Motor neuron (in vitro differentiated cells): Measurements from ENCODE around the gene SPIRE1. TPM values are rescaled to one million over a fixed set of nuclear protein-coding genes. Genes with fewer than 3 reads are reported as not detected.
A peak's percentile ranks its signal among the peaks of the same experiment; 100 is the strongest.

Experiments
- ATAC-seq, 8 experiments: fragments of 200-7000 bp; cut with Tn5 transposase; replicated peaks in 6 of 8; 2 replicates each; pipeline ENCODE4 v1.8.0; 2021; ENCODE audit warnings: mild to moderate bottlenecking in 8 of 8, moderate library complexity in 8 of 8
- H3K27ac ChIP-seq, 2 donors: fragments of 250-450 bp; sonication (Bioruptor Pico); 2 replicates each; pipeline ENCODE4 v1.9.0; 2021; ENCODE audit warnings: antibody characterized with exemption in 2 of 2, mild to moderate bottlenecking in 2 of 2, moderate library complexity in 1 of 2
- H3K4me1 ChIP-seq, 2 donors: fragments of 250-450 bp; sonication (Bioruptor Pico); replicated peaks in 1 of 2; 2 replicates each; pipeline ENCODE4 v1.6.1; 2021; ENCODE audit warnings: antibody characterized with exemption in 2 of 2, mild to moderate bottlenecking in 2 of 2, moderate library complexity in 1 of 2
- H3K4me3 ChIP-seq, 5 donors: fragments of 250-450 bp; sonication (Bioruptor Pico); 2 replicates each; pipeline ENCODE4 v1.9.0; 2021; ENCODE audit warnings: antibody characterized with exemption in 5 of 5, mild to moderate bottlenecking in 5 of 5, moderate library complexity in 4 of 5
- WGBS, 10 experiments: fragments of 450-650 bp; shearing (Covaris generic); methylation state at CpG; one replicate each; pipeline ENCODE4 v1.0.0; 2022; 5-methylcytosine and 5-hydroxymethylcytosine counted together
- in situ Hi-C, 9 experiments: fragments of 400-800 bp; cut with MboI; loops; one replicate each; pipeline ENCODE4 v1.15.0; 2021; ENCODE audit warnings: low sequenced_read_pairs in 9 of 9, low pct_unique_long_range_greater_than_20kb in 2 of 9; ENCODE audit not compliant: unreplicated experiment in 9 of 9
- total RNA-seq, 8 experiments: library from RNA; unstranded; fragments of 300-600 nt; gene quantifications; 2 replicates each; pipeline versions ENCODE4 v1.2.3 to v1.2.4, GENCODE V29; 2022

SPIRE1 gene
- total RNA-seq, 8 experiments from 2014 or later: 10.2 to 46.3 (median 21.0) TPM

DNA sequence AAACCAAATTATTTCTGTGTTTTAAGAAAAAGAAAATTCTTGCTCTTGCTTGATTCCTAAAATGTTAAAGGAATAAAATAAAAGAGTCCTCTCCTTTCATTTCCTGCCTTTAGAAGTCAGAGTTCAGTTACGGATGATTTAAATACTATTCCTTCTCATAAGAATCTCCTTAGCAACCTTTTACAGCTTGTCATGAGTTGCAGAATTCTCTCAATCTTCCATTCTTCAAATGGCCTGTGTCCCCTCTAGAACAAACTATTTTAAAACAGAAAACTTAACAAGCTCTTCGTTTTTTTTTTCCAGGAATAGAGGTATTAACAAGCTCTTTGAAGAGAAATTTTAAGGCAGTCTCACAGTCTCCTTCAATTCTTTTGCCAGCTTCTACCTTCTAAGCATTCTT is 42.2 kb downstream of the SPIRE1 start:
- peak in 2 of 8 experiments; percentile 50 to 78 for ATAC-seq
- 4 to 72% (median 39%) methylated on average over 2 of the region's 2 CpGs; no CpG with 5 or more reads in 1 of the 10 experiments for WGBS, 10 experiments
- no peak overlapping the region for H3K4me3 ChIP-seq
- H3K27ac ChIP-seq: peak overlapping the region in 1 of 2 donors; percentile 73
- peaks cover 3 to 9% of the 10 kb centered on the region in 2 donors for H3K4me1 ChIP-seq
- in situ Hi-C loops: no loop called here

DNA sequence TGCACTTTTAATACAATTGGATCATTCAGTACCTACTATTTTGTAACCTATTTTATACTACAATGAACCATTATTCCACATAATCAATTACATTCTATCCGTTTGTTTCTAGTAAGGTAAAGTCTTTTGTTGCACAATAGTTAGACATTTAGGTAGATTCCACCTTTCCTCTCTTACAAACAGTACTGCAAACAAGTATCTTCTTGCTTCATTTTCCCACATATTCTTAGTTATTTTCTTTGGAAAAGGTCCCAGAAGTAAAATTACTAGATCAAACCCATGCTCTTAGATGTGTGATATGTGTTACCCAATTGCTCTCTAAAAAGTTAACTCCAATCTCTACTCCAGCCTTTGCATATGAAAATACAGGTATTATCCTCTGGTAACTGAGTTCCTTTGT is 49.6 kb downstream of the SPIRE1 start:
- no peaks in the 10 kb centered on the region for H3K4me1 ChIP-seq
- H3K27ac ChIP-seq: no peak overlapping the region
- 55 to 100% (median 92%) methylated on average over 1 of the region's 1 CpG; no CpG with 5 or more reads in 1 of the 10 experiments for WGBS, 10 experiments
- no peak for ATAC-seq
- no peak overlapping the region for H3K4me3 ChIP-seq
- in situ Hi-C loops: no loop called here

DNA sequence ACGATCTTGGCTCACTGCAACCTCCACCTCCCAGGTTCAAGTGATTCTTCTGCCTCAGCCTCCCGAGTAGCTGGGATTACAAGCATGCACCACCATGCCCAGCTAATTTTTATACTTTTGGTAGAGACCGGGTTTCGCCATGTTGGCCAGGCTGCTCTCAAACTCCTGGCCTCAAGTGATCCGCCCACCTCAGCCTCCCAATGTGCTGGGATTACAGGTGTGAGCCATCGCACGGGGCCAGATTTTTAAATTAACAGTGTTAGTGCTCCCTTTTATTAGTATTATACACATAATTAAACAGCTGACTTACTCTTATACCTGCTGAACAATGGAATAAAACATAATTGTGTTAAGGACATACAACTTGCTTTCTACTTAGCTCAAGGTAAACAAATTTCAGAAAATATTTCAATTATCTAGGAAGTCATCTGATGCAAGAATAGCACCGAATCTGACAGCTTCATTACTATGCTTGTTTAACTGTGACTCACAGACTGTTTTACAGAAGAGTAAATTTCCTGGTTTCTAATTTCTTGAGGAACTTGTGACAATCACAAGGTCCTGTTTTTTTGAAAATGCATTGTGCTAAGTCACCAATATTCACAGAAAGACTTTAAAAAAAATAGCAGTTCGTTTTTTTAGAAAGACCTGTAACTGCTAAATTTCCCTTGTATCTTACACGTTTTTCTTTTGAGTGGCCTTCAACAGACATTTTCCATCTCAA is 51.2 kb downstream of the SPIRE1 start:
- in situ Hi-C loops: no loop called here
- 13 to 84% (median 60%) methylated on average over 2 to 9 of the region's 10 CpGs for WGBS, 10 experiments
- Histone ChIP-seq H3K4me3 (no peak overlapping the region), H3K4me1 (no peaks in the 10 kb centered on the region), H3K27ac (no peak overlapping the region)
- peak; percentile 26 to 91 (median 76) for ATAC-seq

DNA sequence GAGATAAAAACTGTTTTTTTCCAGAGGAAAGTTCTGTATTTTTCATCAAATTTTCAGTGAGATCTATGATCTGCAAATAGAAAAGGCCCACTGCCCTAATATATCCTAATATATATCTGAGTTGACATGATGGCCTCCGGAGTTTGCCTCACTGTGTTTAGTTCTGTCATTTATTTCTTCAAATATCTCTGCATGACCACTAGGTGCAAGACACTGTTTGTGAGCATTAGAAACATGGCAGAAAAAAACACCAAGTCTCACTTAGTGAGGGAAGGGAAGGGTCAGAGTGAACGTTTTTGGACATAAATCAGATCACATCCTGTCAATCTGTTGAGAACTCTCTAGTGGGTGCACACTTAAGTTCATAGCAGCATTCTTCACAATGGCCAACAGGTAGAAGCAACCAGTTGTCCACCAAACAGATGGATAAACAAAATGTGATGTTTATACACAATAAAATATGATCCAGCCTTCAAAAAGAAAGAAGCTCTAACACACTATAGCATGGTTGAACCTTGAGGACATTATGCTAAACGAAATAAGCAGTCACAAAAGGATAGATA is 53.4 kb downstream of the SPIRE1 start:
- Histone ChIP-seq H3K4me1 (no peaks in the 10 kb centered on the region), H3K27ac (no peak overlapping the region), H3K4me3 (no peak overlapping the region)
- in situ Hi-C loops: no loop called here
- no peak for ATAC-seq
- WGBS, 10 experiments: 20 to 100% (median 69%) methylated on average over 1 to 3 of the region's 3 CpGs

DNA sequence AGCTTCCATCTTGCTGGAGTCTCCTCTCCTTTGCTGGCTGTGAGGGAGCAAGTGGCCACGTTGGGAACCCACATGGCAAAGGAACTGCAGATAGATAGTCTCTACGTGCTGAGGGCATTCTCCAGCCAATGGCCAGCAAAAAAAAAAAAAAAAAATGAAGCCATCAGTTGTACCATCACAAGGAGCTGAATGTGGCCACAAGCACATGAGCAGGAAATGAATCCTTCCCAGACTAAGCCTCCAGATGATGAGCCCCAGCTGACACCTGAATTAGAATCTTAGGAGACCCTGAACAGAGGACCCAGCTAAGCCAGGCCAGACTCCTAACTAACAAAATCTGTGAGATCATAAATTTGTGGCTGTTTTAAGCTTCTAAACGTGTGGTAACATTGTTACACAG is 57.9 kb downstream of the SPIRE1 start:
- Histone ChIP-seq H3K4me1 (peaks cover 0 to 10% of the 10 kb centered on the region in 2 donors), H3K27ac (no peak overlapping the region), H3K4me3 (no peak overlapping the region)
- 43 to 100% (median 74%) methylated on average over 1 to 3 of the region's 3 CpGs; no CpG with 5 or more reads in 2 of the 10 experiments for WGBS, 10 experiments
- in situ Hi-C loops: no loop called here
- ATAC-seq: no peak

DNA sequence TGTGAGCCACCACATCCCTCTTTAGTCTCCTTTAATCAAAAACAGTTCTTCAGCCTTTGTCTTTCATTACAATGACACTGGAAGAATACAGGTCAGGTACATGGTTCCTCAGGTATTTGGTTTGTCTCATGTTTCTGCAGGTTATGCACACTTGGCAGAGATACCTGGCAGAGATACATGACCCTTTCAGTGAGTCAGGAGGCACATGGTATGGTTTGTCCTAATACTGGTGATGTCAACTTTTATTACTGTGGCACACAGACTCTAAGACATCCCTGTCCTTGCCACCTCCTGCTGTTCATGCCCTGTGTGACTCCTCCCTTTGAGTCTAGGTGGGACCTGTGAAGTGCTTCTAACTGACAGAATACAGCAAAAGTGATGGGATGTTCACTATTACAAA is 58.4 kb downstream of the SPIRE1 start:
- no peak for ATAC-seq
- no peak overlapping the region for H3K27ac ChIP-seq
- in situ Hi-C loops: no loop called here

DNA sequence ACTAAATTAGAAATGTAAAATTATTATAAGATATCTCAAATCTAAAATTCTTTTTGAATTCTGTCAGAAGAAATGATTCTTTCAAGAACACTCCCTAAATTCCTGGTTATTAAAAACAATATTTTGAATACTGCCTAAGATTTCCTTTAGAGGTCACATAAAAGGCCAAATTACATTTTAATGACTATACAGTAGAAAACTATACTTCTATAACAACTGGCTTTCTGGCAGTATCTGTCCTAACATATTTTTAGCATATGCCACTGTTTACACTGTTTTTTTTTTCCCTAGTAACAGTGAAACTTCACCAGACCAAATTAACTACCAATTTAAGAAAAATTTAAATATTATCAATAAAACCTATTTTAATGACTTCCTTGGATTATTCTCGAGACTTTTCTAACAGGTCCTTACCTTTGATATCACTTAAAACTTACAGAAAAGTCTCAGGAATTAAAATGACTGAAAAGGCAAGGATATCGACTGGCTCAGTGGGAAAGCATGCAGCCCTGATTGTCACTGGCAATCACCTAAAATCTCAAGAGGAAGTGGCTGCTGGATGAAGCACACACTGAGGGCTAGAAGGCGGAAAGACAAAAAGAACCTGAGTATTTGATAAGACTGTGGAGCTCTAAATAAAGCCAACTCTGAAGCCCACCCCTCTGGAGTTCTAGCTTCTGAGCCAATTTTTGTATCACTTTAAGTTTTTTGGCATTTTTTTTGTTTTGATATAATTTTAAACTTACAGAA is 59.6 kb downstream of the SPIRE1 start:
- 14 to 100% (median 73%) methylated on average over 1 to 3 of the region's 3 CpGs for WGBS, 10 experiments
- Histone ChIP-seq H3K4me1 (peaks cover 0 to 10% of the 10 kb centered on the region in 2 donors), H3K27ac (no peak overlapping the region), H3K4me3 (no peak overlapping the region)
- peak in 1 of 8 experiments; percentile 21 for ATAC-seq
- in situ Hi-C loops: no loop called here

More for the DNA sequence above, 58.4 kb downstream of the SPIRE1 start:
- Histone ChIP-seq H3K4me3 (no peak overlapping the region), H3K4me1 (peaks cover 0 to 10% of the 10 kb centered on the region in 2 donors)

DNA sequence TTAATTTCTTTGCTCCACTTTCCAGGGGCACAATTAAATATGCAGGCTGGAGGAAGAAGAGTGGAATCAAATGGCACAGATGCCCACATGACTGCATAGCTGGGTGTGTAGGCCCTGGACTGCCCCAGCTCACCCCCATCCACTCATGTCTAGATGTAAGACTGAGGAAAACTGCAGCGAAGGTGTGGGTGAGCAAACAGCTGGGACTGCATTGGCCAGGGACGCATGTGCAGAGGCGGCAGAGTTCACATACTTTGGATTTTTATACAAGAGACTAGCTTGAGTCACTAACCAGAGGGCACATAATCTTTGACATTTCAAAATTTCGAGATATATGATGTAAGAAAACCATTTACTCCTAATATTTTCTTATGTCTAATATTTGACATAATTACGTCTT is 60.1 kb downstream of the SPIRE1 start:
- WGBS, 10 experiments: 22 to 100% (median 75%) methylated on average over 2 to 5 of the region's 5 CpGs
- in situ Hi-C loops: no loop called here
- peak in 5 of 8 experiments; percentile 35 to 96 (median 62) for ATAC-seq
- H3K4me3 ChIP-seq: no peak overlapping the region
- no peak overlapping the region for H3K27ac ChIP-seq
- H3K4me1 ChIP-seq: peaks cover 0 to 10% of the 10 kb centered on the region in 2 donors

DNA sequence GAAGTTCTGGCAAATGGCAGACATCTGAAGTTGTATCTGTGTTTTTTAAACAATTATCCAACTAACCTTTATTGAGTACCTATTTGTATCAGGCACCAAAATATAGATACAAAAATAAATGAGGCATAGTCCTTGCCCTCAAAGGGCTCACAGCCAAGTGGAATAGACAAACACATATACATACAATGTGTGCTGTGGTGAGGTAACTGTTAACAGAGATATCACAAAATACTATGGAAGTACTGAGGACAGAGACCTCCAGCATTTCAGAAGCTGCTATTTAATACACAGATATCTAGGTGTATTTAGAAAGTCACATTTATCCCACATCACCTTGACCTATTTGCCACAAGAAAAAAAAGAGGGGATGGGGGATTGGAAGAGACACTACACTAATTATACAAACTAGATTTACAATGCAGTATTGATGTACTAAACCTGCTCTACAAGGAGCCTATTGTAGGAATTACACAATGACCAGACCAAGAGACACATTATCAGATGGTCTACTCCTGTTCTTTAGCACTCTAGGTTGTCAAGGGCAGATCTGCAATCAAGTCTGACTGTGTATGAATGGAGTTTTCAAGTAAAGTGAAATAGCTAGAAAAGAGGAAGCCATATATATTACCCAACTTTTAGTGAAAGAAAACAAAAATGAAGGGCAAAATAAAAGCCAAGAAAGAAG is 62.2 kb downstream of the SPIRE1 start:
- Histone ChIP-seq H3K4me1 (peaks cover 0 to 10% of the 10 kb centered on the region in 2 donors), H3K27ac (no peak overlapping the region), H3K4me3 (no peak overlapping the region)
- in situ Hi-C loops: no loop called here
- no peak for ATAC-seq

DNA sequence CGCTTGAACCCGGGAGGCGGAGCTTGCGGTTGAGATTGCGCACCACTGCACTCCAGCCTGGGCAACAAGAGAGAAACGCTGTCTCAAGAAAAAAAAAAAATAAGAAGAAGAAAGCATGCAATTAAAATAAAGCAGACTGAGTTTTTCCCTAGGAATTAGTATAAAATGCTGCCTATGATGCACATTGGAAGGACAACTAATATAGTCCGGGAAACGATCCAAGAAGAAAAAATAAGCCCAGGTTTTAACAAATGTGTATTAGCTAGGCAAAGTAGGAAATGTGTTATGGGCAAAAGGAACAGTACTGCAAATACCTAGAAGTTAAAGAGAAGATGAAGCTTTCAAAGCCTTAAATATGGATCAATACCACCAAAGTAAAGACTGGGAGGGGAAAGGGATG is 64.0 kb downstream of the SPIRE1 start:
- H3K4me1 ChIP-seq: peaks cover 0 to 10% of the 10 kb centered on the region in 2 donors
- in situ Hi-C loops: no loop called here
- H3K27ac ChIP-seq: no peak overlapping the region
- WGBS, 10 experiments: 20 to 100% (median 73%) methylated on average over 1 to 8 of the region's 8 CpGs
- no peak for ATAC-seq
- H3K4me3 ChIP-seq: no peak overlapping the region

DNA sequence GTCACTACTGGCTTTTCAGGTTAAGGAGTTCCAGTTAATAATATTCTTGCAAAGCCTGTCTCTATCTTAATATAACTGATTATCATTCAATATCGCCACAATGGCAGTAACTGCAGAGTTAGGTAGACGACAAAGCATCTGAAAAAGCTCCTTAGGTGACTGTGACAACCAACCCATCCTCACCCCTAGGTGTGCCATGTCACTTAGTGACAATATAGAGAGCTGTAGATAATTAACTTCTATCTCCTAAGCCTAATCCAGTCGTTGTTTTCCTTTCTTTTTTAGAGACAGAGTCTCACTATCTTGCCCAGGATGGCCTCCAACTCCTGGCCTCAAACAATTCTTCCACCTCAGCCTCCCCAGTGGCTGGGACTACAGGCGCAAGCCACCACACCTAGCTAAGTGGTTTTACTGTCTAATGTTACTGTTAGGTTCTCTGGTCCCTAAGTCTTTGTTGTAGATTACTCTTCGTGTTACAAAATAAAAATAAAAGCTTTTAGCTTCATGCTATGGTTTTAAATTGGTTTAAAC is 65.2 kb downstream of the SPIRE1 start:
- in situ Hi-C loops: no loop called here
- 63 to 100% (median 83%) methylated on average over 1 to 5 of the region's 5 CpGs for WGBS, 10 experiments

DNA sequence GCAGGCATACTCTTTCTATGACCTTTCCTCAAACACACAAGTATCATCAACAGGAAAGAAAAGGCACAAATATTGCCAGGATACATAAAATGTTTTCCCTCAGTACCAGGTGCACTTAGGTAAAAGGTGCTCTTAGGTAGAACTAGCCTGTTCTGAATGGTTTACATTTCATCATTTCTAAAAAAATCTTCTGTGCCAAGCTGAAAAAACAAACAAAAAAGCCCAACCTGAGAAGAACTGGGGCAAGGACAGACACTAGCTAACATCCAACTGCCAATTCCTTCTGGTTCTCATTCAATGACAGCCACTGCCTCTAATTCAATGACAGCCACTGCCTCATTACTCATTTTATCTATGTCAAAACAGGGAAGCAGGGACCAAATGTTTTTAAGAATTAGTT is 68.5 kb downstream of the SPIRE1 start:
- Histone ChIP-seq H3K27ac (no peak overlapping the region), H3K4me1 (no peaks in the 10 kb centered on the region), H3K4me3 (no peak overlapping the region)
- in situ Hi-C loops: no loop called here
- ATAC-seq: no peak

More for the DNA sequence above, 65.2 kb downstream of the SPIRE1 start:
- Histone ChIP-seq H3K4me3 (no peak overlapping the region), H3K27ac (no peak overlapping the region), H3K4me1 (peaks cover 0 to 9% of the 10 kb centered on the region in 2 donors)
- no peak for ATAC-seq

DNA sequence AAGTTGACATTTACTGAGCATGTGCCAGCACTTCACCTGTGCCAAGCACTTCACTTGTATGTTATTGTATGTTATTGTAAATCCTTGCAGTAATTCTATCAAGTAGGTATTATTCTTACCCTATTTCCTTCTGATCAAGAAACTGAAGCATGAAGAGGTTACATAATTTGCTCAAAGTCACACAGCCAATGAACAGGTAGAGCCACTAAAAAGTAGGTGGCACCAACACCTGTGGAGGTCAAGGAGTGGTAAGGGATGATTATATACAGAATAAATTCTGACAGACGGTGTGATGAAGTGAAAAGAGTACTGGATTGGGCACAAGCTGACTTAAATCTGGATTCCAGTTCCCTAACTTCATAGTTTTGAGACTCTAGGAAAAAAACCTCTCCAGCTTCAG is 71.0 kb downstream of the SPIRE1 start:
- no peaks in the 10 kb centered on the region for H3K4me1 ChIP-seq
- no peak overlapping the region for H3K4me3 ChIP-seq
- in situ Hi-C loops: no loop called here
- no peak overlapping the region for H3K27ac ChIP-seq
- 40 to 88% (median 71%) methylated on average over 1 of the region's 1 CpG; no CpG with 5 or more reads in 7 of the 10 experiments for WGBS, 10 experiments
- ATAC-seq: no peak
